H9 (cell line): Measurements from ENCODE around the gene HSD17B2. TPM values are rescaled to one million over a fixed set of nuclear protein-coding genes. Genes with fewer than 3 reads are reported as not detected.
"Not testable (repeated sequence)": the region's sequence is repeated elsewhere in the genome, so short reads cannot be mapped to it uniquely, and the experiment has no call there.

Source experiments
- DNase-seq: peaks from one replicate; pipeline ENCODE4 v3.0.0-alpha.2; 2017
- H2AFZ ChIP-seq: one replicate; pipeline ENCODE4 v1.6.1; 2013; ENCODE audit warnings: mild to moderate bottlenecking, low read length, control low read depth, moderate library complexity
- H2AK5ac ChIP-seq: 2 replicates; pipeline ENCODE4 v1.6.1; 2013; ENCODE audit warnings: low read length, control low read depth, mixed read lengths; ENCODE audit not compliant: insufficient read length
- H2BK120ac ChIP-seq: one replicate; pipeline ENCODE4 v1.6.1; 2013; ENCODE audit warnings: low read depth, mild to moderate bottlenecking, low read length, control low read depth, inconsistent platforms; ENCODE audit not compliant: poor library complexity, severe bottlenecking
- H2BK12ac ChIP-seq: 2 replicates; pipeline ENCODE4 v1.6.1; 2013; ENCODE audit warnings: low read length, control low read depth, mixed read lengths, low read depth; ENCODE audit not compliant: insufficient read length
- H2BK15ac ChIP-seq: 2 replicates; pipeline ENCODE4 v1.6.1; 2013; ENCODE audit warnings: low read depth, low read length, control low read depth
- H2BK20ac ChIP-seq: one replicate; pipeline ENCODE4 v1.6.1; 2013; ENCODE audit warnings: low read depth, mild to moderate bottlenecking, low read length, control low read depth, inconsistent platforms; ENCODE audit not compliant: poor library complexity, severe bottlenecking
- H2BK5ac ChIP-seq: 2 replicates; pipeline ENCODE4 v1.6.1; 2013; ENCODE audit warnings: low read length, control low read depth, mixed read lengths; ENCODE audit not compliant: insufficient read length
- H3K14ac ChIP-seq: 2 replicates; pipeline ENCODE4 v1.6.1; 2013; ENCODE audit warnings: low read length, control low read depth; ENCODE audit not compliant: insufficient read depth
- H3K18ac ChIP-seq: 2 replicates; pipeline ENCODE4 v1.6.1; 2013; ENCODE audit warnings: low read depth, mild to moderate bottlenecking, mixed read lengths, low read length, control low read depth; ENCODE audit not compliant: insufficient read length
- H3K23ac ChIP-seq: 2 replicates; pipeline ENCODE4 v1.6.1; 2013; ENCODE audit warnings: low read length, control low read depth, mixed read lengths, low read depth; ENCODE audit not compliant: insufficient read length
- H3K23me2 ChIP-seq: 2 replicates; pipeline ENCODE4 v1.6.1; 2013; ENCODE audit warnings: low read depth, mild to moderate bottlenecking, mixed read lengths, low read length, control low read depth; ENCODE audit not compliant: insufficient read length, poor library complexity, severe bottlenecking
- H3K27ac ChIP-seq: 2 replicates; pipeline ENCODE4 v1.5.1; 2013; ENCODE audit warnings: low read length, control low read depth, mixed read lengths, low read depth; ENCODE audit not compliant: insufficient read length
- H3K27me3 ChIP-seq: 2 replicates; pipeline ENCODE4 v1.6.1; 2013; ENCODE audit warnings: low read length, control low read depth, inconsistent platforms; ENCODE audit not compliant: insufficient read depth
- H3K4ac ChIP-seq: 2 replicates; pipeline ENCODE4 v1.6.1; 2013; ENCODE audit warnings: low read depth, mild to moderate bottlenecking, control low read depth, inconsistent platforms, low read length, moderate library complexity
- H3K4me1 ChIP-seq: 2 replicates; pipeline ENCODE4 v1.6.1; 2013; ENCODE audit warnings: low read length, control low read depth, inconsistent platforms; ENCODE audit not compliant: insufficient read depth
- H3K4me2 ChIP-seq: 2 replicates; pipeline ENCODE4 v1.6.1; 2013; ENCODE audit warnings: low read length, control low read depth, mixed read lengths; ENCODE audit not compliant: insufficient read length, insufficient read depth
- H3K56ac ChIP-seq: 2 replicates; pipeline ENCODE4 v1.6.1; 2013; ENCODE audit warnings: low read depth, mild to moderate bottlenecking, mixed read lengths, low read length, control low read depth; ENCODE audit not compliant: insufficient read length
- H3K79me1 ChIP-seq: 2 replicates; pipeline ENCODE4 v1.6.1; 2013; ENCODE audit warnings: low read depth, mild to moderate bottlenecking, moderate library complexity, low read length, control low read depth, inconsistent platforms; ENCODE audit not compliant: insufficient read depth, poor library complexity, severe bottlenecking
- H3K79me2 ChIP-seq: 2 replicates; pipeline ENCODE4 v1.6.1; 2013; ENCODE audit warnings: low read length, control low read depth, inconsistent platforms; ENCODE audit not compliant: insufficient read depth
- H3K9ac ChIP-seq: 2 replicates; pipeline ENCODE4 v1.6.1; 2013; ENCODE audit warnings: low read length, control low read depth, mixed read lengths; ENCODE audit not compliant: insufficient read length; ENCODE audit errors: extremely low read depth
- H3K9me3 ChIP-seq: one replicate; pipeline ENCODE4 v1.6.1; 2013; ENCODE audit warnings: low read depth, low read length, inconsistent platforms; ENCODE audit not compliant: control insufficient read depth
- H3T11ph ChIP-seq: one replicate; pipeline ENCODE4 v1.6.1; 2013; ENCODE audit warnings: mild to moderate bottlenecking, low read length, control low read depth, inconsistent platforms
- H4K20me1 ChIP-seq: one replicate; pipeline ENCODE4 v1.6.1; 2013; ENCODE audit not compliant: control insufficient read depth, insufficient read length, insufficient read depth
- H4K5ac ChIP-seq: 2 replicates; pipeline ENCODE4 v1.6.1; 2013; ENCODE audit warnings: low read depth, mild to moderate bottlenecking, mixed read lengths, low read length, control low read depth; ENCODE audit not compliant: insufficient read length
- H4K8ac ChIP-seq: replicated peaks from 2 replicates; pipeline ENCODE4 v1.6.1; 2013; ENCODE audit warnings: low read length, control low read depth, mixed read lengths, low read depth; ENCODE audit not compliant: insufficient read length
- H4K91ac ChIP-seq: 2 replicates; pipeline ENCODE4 v1.6.1; 2013; ENCODE audit warnings: low read depth, mild to moderate bottlenecking, moderate library complexity, mixed read lengths, low read length, control low read depth; ENCODE audit not compliant: insufficient read length
- H3K27ac Mint-ChIP-seq, 3 experiments: 2 replicates in 2 of 3; 3 replicates in 1 of 3; pipeline ENCODE4 v1.8.0; 2020 to 2021; ENCODE audit warnings: mixed read lengths in 3 of 3, mild to moderate bottlenecking in 1 of 3, moderate library complexity in 1 of 3
- H3K27me3 Mint-ChIP-seq: 2 replicates; pipeline ENCODE4 v1.8.0; 2021; ENCODE audit warnings: low read depth, mild to moderate bottlenecking, moderate library complexity, mixed read lengths
- H3K36me3 Mint-ChIP-seq, 3 experiments: 2 replicates in 2 of 3; 3 replicates in 1 of 3; pipeline ENCODE4 v1.8.0; 2020 to 2021; ENCODE audit warnings: low read depth in 3 of 3, mixed read lengths in 3 of 3; ENCODE audit not compliant: insufficient read depth in 1 of 3
- H3K4me1 Mint-ChIP-seq, 2 experiments: 2 replicates each; pipeline ENCODE4 v1.8.0; 2020; ENCODE audit warnings: mixed read lengths in 2 of 2
- H3K4me3 Mint-ChIP-seq, 2 experiments: 2 replicates in 1 of 2; 3 replicates in 1 of 2; pipeline ENCODE4 v1.8.0; 2020 to 2021; ENCODE audit warnings: mild to moderate bottlenecking in 2 of 2, mixed read lengths in 2 of 2, moderate library complexity in 1 of 2
- H3K9me3 Mint-ChIP-seq, 2 experiments: 2 replicates in 1 of 2; 3 replicates in 1 of 2; pipeline ENCODE4 v1.8.0; 2020; ENCODE audit warnings: mild to moderate bottlenecking in 2 of 2, mixed read lengths in 2 of 2, moderate library complexity in 1 of 2
- WGBS: extraction: QIAGEN DNeasy Blood & Tissue Kit; methylation state at CpG from one replicate; pipeline ENCODE4 v1.1.7; 2013; ENCODE audit warnings: missing lambda C conversion rate, low lambda C conversion rate, mixed read lengths; ENCODE audit not compliant: insufficient read length; ENCODE audit errors: extremely low coverage; 5-methylcytosine and 5-hydroxymethylcytosine counted together
- total RNA-seq: library from RNA; stranded (reverse); gene quantifications from 2 replicates; pipeline ENCODE4 v1.2.1, GENCODE V29; 2021
- TF ChIP-seq, protein P1 (sequence below): fragments of 200-600 bp; sonication (generic); conservative IDR thresholded peaks from 3 replicates; pipeline ENCODE4 v1.8.0; 2021; ENCODE audit warnings: antibody characterized with exemption, mild to moderate bottlenecking

Gene HSD17B2
- total RNA-seq, 1 experiment from 2014 or later: not detected

DNA sequence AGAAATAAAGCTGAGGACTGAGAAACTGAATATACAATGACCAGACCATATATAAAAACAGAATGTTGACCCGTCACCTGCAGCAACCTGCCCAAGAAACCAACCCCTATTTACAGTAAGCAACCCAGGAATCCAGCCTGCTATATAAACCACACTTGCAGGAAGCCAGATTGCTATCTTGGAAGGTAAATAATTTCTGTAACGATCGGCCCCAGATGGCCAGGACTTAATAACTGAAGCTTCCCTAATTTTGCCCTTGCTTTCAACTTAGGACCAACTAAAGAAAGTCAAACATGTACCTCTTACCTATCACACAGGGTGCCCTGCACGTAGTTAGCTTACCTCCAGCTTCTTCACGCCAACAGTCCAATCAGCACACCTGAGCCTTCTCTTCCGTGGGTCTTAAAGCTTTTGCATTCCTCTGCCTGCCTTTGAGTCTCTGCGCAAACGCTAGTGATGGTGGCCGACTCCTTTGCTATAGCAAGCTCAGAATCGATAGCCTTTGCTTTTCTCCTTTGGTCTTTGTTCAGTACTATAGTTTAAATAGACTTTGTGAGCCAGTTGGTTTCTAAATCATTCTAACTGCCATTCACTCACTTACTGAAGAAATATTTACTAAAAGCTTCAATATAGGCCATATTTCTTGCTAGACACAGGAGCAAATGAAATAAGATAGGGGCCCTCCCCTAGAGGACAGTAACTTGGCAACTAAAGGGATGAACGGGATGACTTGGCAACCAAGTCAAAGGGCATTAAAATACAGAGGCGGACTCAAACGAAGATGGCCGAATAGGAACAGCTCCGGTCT is 103.6 kb downstream of the HSD17B2 start:
- TF ChIP-seq, protein P1, sequence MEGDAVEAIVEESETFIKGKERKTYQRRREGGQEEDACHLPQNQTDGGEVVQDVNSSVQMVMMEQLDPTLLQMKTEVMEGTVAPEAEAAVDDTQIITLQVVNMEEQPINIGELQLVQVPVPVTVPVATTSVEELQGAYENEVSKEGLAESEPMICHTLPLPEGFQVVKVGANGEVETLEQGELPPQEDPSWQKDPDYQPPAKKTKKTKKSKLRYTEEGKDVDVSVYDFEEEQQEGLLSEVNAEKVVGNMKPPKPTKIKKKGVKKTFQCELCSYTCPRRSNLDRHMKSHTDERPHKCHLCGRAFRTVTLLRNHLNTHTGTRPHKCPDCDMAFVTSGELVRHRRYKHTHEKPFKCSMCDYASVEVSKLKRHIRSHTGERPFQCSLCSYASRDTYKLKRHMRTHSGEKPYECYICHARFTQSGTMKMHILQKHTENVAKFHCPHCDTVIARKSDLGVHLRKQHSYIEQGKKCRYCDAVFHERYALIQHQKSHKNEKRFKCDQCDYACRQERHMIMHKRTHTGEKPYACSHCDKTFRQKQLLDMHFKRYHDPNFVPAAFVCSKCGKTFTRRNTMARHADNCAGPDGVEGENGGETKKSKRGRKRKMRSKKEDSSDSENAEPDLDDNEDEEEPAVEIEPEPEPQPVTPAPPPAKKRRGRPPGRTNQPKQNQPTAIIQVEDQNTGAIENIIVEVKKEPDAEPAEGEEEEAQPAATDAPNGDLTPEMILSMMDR: no peak
- Histone ChIP-seq H4K8ac (no peak overlapping the region), H3K27me3 (no peaks in the 10 kb centered on the region), H4K20me1 (no peaks in the 10 kb centered on the region), H3K4ac (no peak overlapping the region), H3K4me1 (no peaks in the 10 kb centered on the region; the same call in 1 of the 2 replicates), H3K56ac (no peak overlapping the region), H3K79me2 (no peaks in the 10 kb centered on the region), H3K18ac (no peak overlapping the region), H3K9ac (peak overlapping the region; percentile 38), H2BK120ac (peak overlapping the region; percentile 6), H2BK15ac (no peak overlapping the region), H2AFZ (no peak overlapping the region), H2BK5ac (no peak overlapping the region), H3K14ac (peak overlapping the region; percentile 71; the same call in 1 of the 2 replicates), H2BK20ac (no peak overlapping the region), H3K4me2 (peak overlapping the region; percentile 25), H3K9me3 (no peaks in the 10 kb centered on the region), H3K23me2 (no peaks in the 10 kb centered on the region), H3K27ac (no peak overlapping the region), H4K5ac (no peak overlapping the region), H4K91ac (no peak overlapping the region), H2AK5ac (no peak overlapping the region), H3T11ph (no peak overlapping the region), H3K23ac (no peak overlapping the region), H3K79me1 (no peaks in the 10 kb centered on the region), H2BK12ac (no peak overlapping the region)
- Mint-ChIP-seq H3K4me1 (peaks cover 11 to 12% of the 10 kb centered on the region in 2 experiments), H3K27me3 (no peaks in the 10 kb centered on the region; the same call in 1 of the 2 replicates), H3K9me3 (peaks cover 2 to 3% of the 10 kb centered on the region in 2 experiments; a peak in 4 of 5 replicates), H3K4me3 (peak overlapping the region; percentile 70 to 75), H3K36me3 (peaks cover 6 to 32% (median 30%) of the 10 kb centered on the region in 3 experiments), H3K27ac (peak overlapping the region; percentile 84 to 98 (median 95))
- no peak for DNase-seq
- WGBS: no CpG with 5 or more reads among the region's 15 CpGs

DNA sequence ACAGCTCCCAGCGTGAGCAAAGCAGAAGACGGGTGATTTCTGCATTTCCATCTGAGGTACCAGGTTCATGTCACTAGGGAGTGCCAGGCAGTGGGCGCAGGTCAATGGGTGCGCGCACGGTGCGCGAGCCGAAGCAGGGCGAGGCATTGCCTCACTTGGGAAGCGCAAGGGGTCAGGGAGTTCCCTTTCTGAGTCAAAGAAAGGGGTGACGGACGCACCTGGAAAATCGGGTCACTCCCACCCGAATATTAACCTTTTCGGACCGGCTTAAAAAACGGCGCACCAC is 104.2 kb downstream of the HSD17B2 start:
- not testable (repeated sequence) for H3K27ac ChIP-seq, H3K79me1 ChIP-seq, H3T11ph ChIP-seq, H3K18ac ChIP-seq, H2AK5ac ChIP-seq, H3K9me3 ChIP-seq, H3K56ac ChIP-seq, H4K5ac ChIP-seq, H4K8ac ChIP-seq, H3K27me3 ChIP-seq, H3K23me2 ChIP-seq, H3K9me3 Mint-ChIP-seq, H3K4me1 ChIP-seq, H2AFZ ChIP-seq, H3K23ac ChIP-seq, H3K4ac ChIP-seq, H3K27me3 Mint-ChIP-seq, H4K91ac ChIP-seq, H2BK12ac ChIP-seq, H3K79me2 ChIP-seq, H2BK5ac ChIP-seq, H2BK20ac ChIP-seq, DNase-seq, H2BK15ac ChIP-seq, H4K20me1 ChIP-seq
- peak overlapping the region; percentile 84 to 98 (median 95) for H3K27ac Mint-ChIP-seq
- WGBS: no CpG with 5 or more reads among the region's 19 CpGs
- H3K9ac ChIP-seq: peak overlapping the region; percentile 38
- H3K14ac ChIP-seq: peak overlapping the region; percentile 71
- H3K4me2 ChIP-seq: peak overlapping the region; percentile 25
- peaks cover 11 to 12% of the 10 kb centered on the region in 2 experiments for H3K4me1 Mint-ChIP-seq
- peaks cover 6 to 32% (median 30%) of the 10 kb centered on the region in 3 experiments for H3K36me3 Mint-ChIP-seq
- H2BK120ac ChIP-seq: peak overlapping the region; percentile 6
- H3K4me3 Mint-ChIP-seq: peak overlapping the region; percentile 70 to 75
